Measurements from ENCODE around the gene CNTN4. TPM values are rescaled to one million over a fixed set of nuclear protein-coding genes. Genes with fewer than 3 reads are reported as not detected.

The CNTN4 gene
- total RNA-seq, 1 experiment from 2014 or later, result 1.6 TPM

GRCh38 chr3:2706144-2706835, 607.6 kb downstream of the CNTN4 start:
- no peaks in the 10 kb centered on the region for H3K9me3 ChIP-seq (ENCODE audit: control insufficient read depth, low read depth, low read length)
- H2BK15ac ChIP-seq (ENCODE audit: low read depth, low read length), result no peak overlapping the region
- H3K4me2 ChIP-seq (ENCODE audit: insufficient read depth, insufficient read length, low read length), result no peak overlapping the region
- H3K36me3 Mint-ChIP-seq (ENCODE audit: insufficient read depth in 1 of 3, low read depth in 3 of 3), result no peaks in the 10 kb centered on the region
- no peak overlapping the region for H3K4ac ChIP-seq (ENCODE audit: low read depth, low read length)
- H2AFZ ChIP-seq (ENCODE audit: low read length), result no peak overlapping the region
- H3K79me2 ChIP-seq (ENCODE audit: insufficient read depth, low read length), result no peaks in the 10 kb centered on the region
- no peaks in the 10 kb centered on the region for H3K27me3 Mint-ChIP-seq (ENCODE audit: low read depth)
- DNase-seq, result no peak
- H3K4me1 Mint-ChIP-seq, result no peaks in the 10 kb centered on the region
- no peak overlapping the region for H2AK5ac ChIP-seq (ENCODE audit: insufficient read length, low read length)
- TF ChIP-seq, protein P1, sequence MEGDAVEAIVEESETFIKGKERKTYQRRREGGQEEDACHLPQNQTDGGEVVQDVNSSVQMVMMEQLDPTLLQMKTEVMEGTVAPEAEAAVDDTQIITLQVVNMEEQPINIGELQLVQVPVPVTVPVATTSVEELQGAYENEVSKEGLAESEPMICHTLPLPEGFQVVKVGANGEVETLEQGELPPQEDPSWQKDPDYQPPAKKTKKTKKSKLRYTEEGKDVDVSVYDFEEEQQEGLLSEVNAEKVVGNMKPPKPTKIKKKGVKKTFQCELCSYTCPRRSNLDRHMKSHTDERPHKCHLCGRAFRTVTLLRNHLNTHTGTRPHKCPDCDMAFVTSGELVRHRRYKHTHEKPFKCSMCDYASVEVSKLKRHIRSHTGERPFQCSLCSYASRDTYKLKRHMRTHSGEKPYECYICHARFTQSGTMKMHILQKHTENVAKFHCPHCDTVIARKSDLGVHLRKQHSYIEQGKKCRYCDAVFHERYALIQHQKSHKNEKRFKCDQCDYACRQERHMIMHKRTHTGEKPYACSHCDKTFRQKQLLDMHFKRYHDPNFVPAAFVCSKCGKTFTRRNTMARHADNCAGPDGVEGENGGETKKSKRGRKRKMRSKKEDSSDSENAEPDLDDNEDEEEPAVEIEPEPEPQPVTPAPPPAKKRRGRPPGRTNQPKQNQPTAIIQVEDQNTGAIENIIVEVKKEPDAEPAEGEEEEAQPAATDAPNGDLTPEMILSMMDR (conservative IDR thresholded peaks at IDR 0.05), result no peak
- no peaks in the 10 kb centered on the region for H3K23me2 ChIP-seq (ENCODE audit: insufficient read length, low read depth, low read length, poor library complexity, severe bottlenecking)
- no peak overlapping the region for H3K4me3 Mint-ChIP-seq
- no peaks in the 10 kb centered on the region for H4K20me1 ChIP-seq (ENCODE audit: control insufficient read depth, insufficient read depth, insufficient read length)
- no peak overlapping the region for H3K18ac ChIP-seq (ENCODE audit: insufficient read length, low read depth, low read length)
- H3K27ac Mint-ChIP-seq, result no peak overlapping the region
- no peak overlapping the region for H3K27ac ChIP-seq (ENCODE audit: insufficient read length, low read depth, low read length)
- H2BK5ac ChIP-seq (ENCODE audit: insufficient read length, low read length), result no peak overlapping the region
- no peaks in the 10 kb centered on the region for H3K79me1 ChIP-seq (ENCODE audit: insufficient read depth, low read depth, low read length, poor library complexity, severe bottlenecking)
- no peak overlapping the region for H3T11ph ChIP-seq (ENCODE audit: low read length)
- no peak overlapping the region for H2BK120ac ChIP-seq (ENCODE audit: low read depth, low read length, poor library complexity, severe bottlenecking)
- H3K9ac ChIP-seq (ENCODE audit: extremely low read depth, insufficient read length, low read length), result no peak overlapping the region
- no peak overlapping the region for H4K5ac ChIP-seq (ENCODE audit: insufficient read length, low read depth, low read length)
- H3K27me3 ChIP-seq (ENCODE audit: insufficient read depth, low read length), result no peaks in the 10 kb centered on the region
- H2BK12ac ChIP-seq (ENCODE audit: insufficient read length, low read depth, low read length), result no peak overlapping the region
- H3K9me3 Mint-ChIP-seq, result no peaks in the 10 kb centered on the region; a peak in 1 of 5 replicates
- no peak overlapping the region for H3K14ac ChIP-seq (ENCODE audit: insufficient read depth, low read length)
- no peak overlapping the region for H3K56ac ChIP-seq (ENCODE audit: insufficient read length, low read depth, low read length)
- H3K23ac ChIP-seq (ENCODE audit: insufficient read length, low read depth, low read length), result no peak overlapping the region
- no peak overlapping the region for H4K91ac ChIP-seq (ENCODE audit: insufficient read length, low read depth, low read length)
- no CpG with 5 or more reads among the region's 5 CpGs for WGBS (ENCODE audit: extremely low coverage, insufficient read length, low lambda C conversion rate)
- no peaks in the 10 kb centered on the region for H3K4me1 ChIP-seq (ENCODE audit: insufficient read depth, low read length)
- H4K8ac ChIP-seq (replicated peaks; ENCODE audit: insufficient read length, low read depth, low read length), result no peak overlapping the region
- no peak overlapping the region for H2BK20ac ChIP-seq (ENCODE audit: low read depth, low read length, poor library complexity, severe bottlenecking)

All from H9 (cell line).